HG03565 (cell line): ENCODE data around the gene ASCC1.
"Not testable (repeated sequence)": the region's sequence is repeated elsewhere in the genome, so short reads cannot be mapped to it uniquely, and the experiment has no call there.

Source experiments
- ATAC-seq: cut with Tn5 transposase; IDR thresholded peaks from one replicate; pipeline ENCODE4 v1.9.1; 2021; ENCODE audit warnings: mild to moderate bottlenecking, moderate library complexity; ENCODE audit not compliant: unreplicated experiment

The ASCC1 gene

GRCh38 chr10:72249176-72249862, 33.2 kb upstream of the ASCC1 start:
- not testable (repeated sequence) for ATAC-seq

GRCh38 chr10:72248468-72249151, 32.5 kb upstream of the ASCC1 start:
- peak; percentile 65 for ATAC-seq

- ATAC-seq = no peak
Observed at GRCh38 chr10:72245949-72246525, 30.0 kb upstream of the ASCC1 start.

- ATAC-seq = no peak
Observed at GRCh38 chr10:72244573-72245038, 28.5 kb upstream of the ASCC1 start.

- ATAC-seq = no peak
Observed at GRCh38 chr10:72243822-72244437, 27.9 kb upstream of the ASCC1 start.

GRCh38 chr10:72242675-72243074, 26.6 kb upstream of the ASCC1 start:
- no peak for ATAC-seq

- no peak for ATAC-seq
Observed at GRCh38 chr10:72241691-72242252, 25.7 kb upstream of the ASCC1 start.

- no peak for ATAC-seq
Observed at GRCh38 chr10:72240371-72240770, 24.3 kb upstream of the ASCC1 start.

GRCh38 chr10:72239409-72239808, 23.3 kb upstream of the ASCC1 start:
- ATAC-seq = no peak

- ATAC-seq = no peak
Observed at GRCh38 chr10:72238392-72239175, 22.5 kb upstream of the ASCC1 start.

- no peak for ATAC-seq
Observed at GRCh38 chr10:72235544-72236279, 19.6 kb upstream of the ASCC1 start.

- no peak for ATAC-seq
Observed at GRCh38 chr10:72234560-72235095, 18.6 kb upstream of the ASCC1 start.

- ATAC-seq = no peak
Observed at GRCh38 chr10:72233621-72234020, 17.5 kb upstream of the ASCC1 start.

GRCh38 chr10:72229261-72230251, 13.5 kb upstream of the ASCC1 start:
- ATAC-seq = no peak

GRCh38 chr10:72228318-72228751, 12.3 kb upstream of the ASCC1 start:
- ATAC-seq = no peak

- no peak for ATAC-seq
Observed at GRCh38 chr10:72227826-72228225, 11.8 kb upstream of the ASCC1 start.

GRCh38 chr10:72226418-72227027, 10.4 kb upstream of the ASCC1 start:
- no peak for ATAC-seq

GRCh38 chr10:72224191-72224590, 8.1 kb upstream of the ASCC1 start:
- not testable (repeated sequence) for ATAC-seq
